GM18519 (cell line): ENCODE measurements around the gene STC2.
"Not testable (repeated sequence)": the region's sequence is repeated elsewhere in the genome, so short reads cannot be mapped to it uniquely, and the experiment has no call there.

Experiments
- ATAC-seq: cut with Tn5 transposase; IDR thresholded peaks from one replicate; pipeline ENCODE4 v1.9.1; 2021; ENCODE audit warnings: mild to moderate bottlenecking, moderate library complexity; ENCODE audit not compliant: unreplicated experiment, low FRiP score

STC2 gene, protein sequence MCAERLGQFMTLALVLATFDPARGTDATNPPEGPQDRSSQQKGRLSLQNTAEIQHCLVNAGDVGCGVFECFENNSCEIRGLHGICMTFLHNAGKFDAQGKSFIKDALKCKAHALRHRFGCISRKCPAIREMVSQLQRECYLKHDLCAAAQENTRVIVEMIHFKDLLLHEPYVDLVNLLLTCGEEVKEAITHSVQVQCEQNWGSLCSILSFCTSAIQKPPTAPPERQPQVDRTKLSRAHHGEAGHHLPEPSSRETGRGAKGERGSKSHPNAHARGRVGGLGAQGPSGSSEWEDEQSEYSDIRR

DNA sequence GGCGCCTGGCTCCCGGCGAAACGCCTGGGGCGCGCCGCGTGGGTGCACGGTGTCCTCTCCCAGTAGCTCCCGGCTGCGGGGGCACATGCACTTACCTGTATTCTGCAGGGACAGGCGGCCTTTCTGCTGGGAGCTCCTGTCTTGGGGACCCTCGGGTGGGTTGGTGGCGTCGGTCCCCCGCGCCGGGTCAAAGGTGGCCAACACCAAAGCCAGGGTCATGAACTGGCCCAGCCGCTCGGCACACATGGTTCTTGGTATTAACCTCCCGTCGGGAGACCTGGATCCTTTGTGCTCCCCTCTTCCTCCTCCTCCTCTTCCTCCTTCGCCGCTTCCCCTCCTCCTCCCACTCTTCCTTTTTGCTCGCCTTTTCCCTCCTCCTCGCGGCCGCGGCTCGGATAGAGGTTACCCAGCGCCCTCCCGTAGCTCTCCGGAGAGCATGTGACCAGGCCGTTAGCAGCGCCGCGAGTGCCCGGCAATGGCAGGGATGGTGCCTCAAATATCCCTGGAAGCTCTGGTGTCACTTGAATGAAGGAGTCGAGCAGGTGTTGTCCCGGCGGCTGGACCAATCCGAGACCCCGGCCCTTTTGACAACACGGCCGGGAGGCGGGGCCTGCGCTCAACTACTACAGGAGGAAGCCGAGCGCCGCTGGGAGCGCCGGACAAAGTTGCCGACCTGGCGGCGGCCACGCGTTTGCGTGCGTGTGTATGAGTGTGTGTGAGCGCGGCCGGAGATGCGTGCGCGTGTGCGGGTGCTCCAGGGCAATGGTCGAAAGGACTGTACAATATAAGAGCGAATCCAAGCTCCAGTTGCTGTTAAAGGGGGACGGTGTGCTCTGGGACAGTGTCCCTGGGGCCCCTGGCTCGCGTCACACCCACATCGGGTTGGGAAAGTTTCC lies at the start of gene STC2:
Gene STC2 (minus strand): TSS at position 467 of the 896 bp plus-strand sequence. CDS start 221 bp downstream, at position 246.
- ATAC-seq: peak; percentile 36

DNA sequence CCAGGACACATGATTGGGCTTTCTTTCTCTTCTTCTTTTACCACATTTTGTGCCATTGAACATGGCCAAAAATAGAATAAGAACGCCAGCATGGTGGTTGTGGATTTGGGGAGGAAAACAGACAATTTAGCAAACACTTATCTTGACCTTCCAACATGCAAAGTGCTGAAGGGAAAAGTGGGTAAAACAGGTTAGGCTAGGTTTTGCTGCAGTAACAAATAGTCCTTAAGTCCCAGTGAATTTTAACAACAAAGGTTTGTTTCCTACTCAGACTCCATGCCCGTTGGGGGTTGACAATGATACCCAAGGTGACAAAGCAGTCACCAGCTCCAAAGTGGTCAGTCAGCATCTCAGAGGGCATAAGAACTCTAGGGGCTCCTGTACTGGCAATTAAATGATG lies 43.2 kb upstream of the STC2 start:
- no peak for ATAC-seq

DNA sequence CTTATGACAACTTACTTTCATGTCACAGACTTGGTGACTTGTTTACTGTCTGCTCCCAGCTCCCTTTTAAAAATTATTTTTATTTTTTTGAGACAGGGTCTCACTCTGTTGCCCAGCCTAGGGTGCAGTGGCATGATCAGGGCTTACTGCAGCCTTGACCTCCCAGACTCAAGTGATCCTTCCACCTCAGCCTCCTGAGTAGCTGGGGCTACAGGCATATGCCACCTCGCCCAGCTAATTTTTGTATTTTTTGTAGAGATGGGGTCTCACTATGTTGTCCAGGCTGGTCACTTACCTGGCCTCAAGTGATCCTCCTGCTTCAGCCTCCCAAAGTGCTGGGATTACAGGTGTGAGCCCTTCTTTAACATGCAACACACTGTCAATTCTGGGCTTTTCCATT lies 35.2 kb upstream of the STC2 start:
- ATAC-seq: not testable (repeated sequence)

DNA sequence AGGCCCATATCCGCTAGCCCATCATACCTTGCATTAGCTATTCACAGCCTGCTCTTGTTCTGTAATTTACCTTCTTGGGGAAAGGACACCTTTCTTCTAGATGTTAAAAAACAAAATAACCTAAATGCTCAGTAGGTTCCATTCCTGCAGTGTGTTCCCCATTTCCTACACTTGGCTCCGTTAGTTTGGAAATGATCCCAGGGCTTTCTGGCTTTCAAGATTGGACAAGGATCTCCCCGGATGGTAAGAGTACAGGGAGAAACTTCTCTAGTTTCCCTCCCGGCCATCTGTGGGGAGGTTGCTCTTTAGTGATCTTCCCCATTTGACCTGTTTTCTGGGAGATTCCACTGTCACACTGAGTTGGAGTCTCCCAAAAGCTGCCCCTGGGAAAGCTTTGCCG lies 27.3 kb upstream of the STC2 start:
- no peak for ATAC-seq

DNA sequence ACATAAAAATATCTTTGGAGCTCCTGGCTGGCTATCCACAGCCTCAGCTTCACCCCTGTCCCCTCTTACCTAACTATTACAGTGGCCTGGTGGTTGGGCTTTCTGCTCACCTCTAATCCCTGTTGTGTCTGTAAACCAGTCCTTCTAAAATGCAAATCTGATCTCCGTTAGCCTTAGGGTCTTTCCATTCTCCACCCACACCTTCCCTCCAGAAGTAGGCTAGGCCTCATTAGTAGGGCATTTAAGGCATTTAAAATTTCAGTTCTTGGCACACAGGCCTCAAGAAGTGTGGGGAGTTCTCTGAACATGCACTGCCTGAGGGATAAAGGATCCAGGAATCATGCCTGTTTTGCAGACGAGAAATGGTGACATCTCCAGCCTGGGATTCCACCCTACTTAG lies 26.4 kb upstream of the STC2 start:
- ATAC-seq: no peak

DNA sequence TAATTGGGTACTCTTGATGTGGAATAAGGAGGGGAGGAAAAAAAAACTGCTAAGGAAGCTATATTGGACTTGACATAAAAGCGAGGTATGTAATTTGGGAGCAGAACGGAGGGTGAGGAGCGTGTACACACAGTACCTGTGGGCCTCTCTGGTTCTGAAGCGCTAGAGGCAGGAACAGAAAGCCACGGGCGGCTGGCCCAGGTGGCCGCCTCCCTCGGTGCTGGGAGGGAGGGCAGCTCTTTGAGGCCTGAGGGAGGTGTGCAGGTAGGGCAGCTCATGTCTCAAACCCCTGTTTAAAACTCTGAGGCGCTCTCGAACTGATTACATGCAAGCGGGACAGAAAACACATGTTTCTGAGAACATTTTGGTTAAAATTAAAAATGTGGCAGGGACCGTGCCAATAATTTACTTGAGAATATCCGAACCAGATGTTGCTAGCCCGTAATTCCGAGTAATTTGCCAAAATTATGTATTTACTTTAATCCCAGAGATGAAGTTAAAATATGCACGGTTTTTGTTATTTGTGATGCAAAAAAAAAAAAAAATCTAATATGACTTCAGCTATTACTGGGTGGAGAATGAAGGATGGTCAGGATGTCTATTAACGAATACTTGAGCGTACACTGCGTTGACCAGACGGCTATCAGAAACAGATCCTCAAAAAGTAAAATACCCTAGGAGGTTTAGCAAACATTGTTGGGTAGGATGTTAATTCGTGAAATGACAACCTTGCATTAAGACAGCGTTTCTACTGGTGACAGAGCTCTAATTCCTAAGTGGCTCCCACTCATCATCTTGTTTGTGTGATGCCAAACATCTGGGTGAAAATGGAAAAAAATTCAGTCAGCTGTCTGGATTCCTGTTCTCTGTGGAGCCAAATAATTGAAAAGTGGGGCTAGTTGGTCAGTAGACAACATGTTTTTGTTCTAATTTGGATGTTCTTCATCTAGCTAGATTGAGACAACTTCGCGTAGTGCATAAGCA lies 24.4 kb upstream of the STC2 start:
- no peak for ATAC-seq

DNA sequence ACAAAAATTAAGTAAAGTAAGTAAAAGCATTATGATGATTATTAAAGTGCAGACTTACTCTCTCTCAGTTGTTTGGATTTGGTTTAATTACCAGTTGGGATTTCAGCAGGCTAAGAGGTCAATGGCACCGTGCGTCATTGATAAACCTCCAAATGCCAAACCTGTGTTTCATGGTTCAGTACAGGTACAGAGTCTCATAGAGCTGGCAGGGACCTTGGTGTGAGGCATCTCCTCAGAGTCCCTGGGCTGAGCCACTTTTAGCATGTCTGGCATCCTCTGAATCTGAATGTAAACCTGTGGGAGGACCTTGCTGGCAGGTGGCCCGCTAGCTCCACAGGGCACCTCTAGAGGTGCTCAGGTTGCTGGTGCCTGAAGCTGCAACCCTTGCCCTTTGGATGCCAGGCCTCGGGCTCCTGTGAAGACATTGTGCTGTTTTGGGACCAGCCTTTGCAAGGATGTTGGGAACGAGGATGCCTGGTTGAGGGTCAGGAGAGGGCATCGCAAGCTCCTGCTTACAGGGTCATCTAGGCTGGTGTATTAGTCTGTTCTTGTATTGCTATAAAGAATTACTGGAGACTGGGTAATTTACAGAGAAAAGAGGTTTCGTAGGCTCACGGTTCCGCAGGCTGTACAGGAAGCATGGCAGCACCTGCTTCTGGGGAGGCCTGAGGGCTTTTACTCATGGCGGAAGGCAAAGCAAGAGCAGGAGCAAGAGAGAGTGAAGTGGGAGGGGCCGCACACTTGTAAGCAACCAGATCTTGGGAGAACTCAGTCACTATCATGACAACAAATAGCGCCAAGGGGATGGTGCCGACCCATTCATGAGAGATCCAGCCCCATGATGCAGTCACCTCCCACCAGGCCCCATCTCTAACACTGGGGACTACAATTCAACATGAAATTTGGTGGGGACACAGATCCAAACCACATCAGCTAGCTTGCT lies 14.9 kb upstream of the STC2 start:
- ATAC-seq: no peak

DNA sequence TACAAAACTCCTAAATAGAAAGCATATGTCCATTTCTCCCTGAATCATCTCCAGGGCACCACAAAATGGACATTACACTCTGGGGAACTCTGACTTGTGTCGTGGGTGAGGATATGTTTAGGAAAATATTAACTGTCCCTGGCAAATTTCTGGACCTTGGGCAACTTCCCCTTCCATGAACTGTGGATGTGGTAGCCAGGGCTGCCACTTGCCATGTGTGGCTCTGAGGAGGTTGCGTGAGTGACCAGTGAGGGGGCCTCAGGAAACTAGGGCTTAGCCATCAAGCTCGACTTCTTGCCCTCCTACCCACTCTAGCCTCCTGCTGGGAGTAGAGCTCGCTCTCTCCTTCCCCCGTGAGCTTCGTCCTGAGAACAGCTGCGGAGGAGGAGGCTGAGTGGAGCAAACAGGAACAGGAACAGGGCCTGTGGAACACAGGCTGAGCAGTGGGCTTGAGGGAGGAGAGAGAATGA lies 13.8 kb upstream of the STC2 start:
- no peak for ATAC-seq

DNA sequence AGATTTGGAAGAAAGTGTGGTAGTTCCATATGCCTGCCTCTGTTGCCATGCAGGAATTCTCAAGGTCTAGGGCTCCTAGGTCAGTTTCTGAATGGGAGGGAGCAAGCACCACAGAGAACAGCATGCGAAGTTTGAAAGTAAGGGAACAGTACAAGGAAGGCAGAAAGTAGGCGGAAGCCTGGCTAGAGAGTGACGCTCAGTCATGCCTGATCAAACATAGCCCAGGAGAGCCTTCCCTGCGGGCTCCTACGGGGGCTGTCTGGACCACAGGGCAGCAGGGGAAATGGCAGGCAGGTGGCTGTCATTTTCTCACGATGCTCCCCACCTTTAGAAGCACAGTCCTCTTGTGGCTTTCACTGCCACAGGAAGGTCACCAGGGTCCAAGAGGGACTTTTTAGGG lies 12.8 kb upstream of the STC2 start:
- no peak for ATAC-seq

DNA sequence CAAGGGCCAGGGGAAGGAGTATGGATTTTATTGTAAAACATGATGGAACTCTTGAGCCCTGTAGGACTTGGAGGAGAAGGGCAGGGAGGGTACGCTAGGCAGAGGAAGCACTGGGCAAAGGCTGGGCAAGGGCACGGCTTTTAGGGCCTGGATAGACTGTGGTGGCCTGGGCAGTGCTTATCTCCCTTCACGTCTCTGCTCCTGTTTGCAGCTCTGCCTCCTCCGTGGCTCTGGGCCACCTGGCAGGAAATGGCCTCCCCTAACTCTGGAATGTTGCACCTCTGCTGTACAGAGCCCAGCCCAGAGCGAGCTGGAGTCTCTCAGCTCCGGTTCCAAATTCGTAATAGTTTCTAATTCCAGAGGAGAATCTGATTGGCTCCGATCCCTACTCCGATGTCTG lies 12.2 kb upstream of the STC2 start:
- ATAC-seq: no peak

DNA sequence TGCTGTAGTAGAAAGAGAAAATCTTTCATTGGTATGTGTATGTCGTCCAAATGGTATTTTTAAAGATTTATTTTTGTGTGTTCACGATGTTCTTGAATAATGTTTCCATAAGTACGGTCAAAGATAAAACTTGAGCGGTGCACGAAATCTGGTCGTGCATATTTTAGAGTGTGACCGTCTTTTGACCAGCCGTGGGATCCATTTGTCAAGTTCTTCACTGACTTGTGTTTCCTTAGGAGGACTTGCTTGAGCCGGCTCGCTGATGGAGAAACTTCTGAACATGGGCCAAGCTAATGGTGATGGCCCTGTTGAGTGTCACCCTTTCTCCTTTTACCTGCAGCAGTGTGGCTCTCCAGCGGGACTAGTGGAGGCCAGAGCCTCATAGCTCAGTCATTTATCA lies 11.1 kb upstream of the STC2 start:
- no peak for ATAC-seq

DNA sequence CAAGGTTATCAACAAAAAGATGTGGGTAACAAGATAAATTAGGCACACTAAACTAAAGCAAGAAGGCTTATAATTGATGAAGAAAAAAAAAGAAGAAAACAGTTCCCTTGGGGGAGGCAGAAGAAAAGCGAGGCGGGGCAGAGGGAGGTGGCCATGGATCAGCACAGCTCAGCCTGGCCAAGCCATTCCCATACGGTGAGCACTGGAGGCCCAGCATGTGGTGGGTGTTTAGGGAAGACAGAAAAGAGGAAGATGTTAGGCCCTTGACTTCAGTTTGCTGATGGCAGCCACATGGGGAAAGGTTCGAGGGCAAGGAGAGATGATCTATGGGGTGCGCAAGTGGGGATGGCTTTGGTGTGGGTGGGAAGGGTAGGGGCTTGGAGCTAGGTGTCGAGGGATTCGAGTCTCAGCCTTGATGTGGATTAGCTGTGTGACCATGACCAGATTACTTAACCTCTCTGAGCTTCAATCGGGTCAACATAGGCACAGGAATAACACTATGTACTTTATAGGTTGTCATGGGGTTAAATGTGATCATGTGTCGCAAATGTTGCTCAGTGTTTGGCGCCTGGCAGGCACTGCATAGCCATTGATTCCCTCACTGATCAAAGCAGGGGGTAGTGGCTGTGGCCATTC lies 10.3 kb upstream of the STC2 start:
- ATAC-seq: no peak

DNA sequence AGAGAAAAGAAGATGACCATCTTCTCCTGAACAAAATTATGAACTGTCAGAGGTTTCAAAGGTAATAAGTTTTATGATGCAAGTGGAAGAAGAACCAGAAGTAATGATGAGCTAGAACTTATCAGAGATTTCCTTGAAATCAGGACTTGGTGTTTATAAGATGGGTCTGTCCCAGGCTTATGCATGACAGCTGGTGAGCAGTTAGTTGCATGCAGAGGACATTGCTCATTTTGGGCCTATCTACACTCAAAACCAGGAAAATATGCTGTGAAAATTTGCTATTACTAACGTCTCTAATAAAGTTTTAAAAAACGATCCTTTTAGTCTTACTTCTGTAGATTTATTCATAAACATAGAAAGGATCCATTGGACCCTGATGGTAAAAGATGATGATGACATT lies 6.6 kb upstream of the STC2 start:
- ATAC-seq: no peak

DNA sequence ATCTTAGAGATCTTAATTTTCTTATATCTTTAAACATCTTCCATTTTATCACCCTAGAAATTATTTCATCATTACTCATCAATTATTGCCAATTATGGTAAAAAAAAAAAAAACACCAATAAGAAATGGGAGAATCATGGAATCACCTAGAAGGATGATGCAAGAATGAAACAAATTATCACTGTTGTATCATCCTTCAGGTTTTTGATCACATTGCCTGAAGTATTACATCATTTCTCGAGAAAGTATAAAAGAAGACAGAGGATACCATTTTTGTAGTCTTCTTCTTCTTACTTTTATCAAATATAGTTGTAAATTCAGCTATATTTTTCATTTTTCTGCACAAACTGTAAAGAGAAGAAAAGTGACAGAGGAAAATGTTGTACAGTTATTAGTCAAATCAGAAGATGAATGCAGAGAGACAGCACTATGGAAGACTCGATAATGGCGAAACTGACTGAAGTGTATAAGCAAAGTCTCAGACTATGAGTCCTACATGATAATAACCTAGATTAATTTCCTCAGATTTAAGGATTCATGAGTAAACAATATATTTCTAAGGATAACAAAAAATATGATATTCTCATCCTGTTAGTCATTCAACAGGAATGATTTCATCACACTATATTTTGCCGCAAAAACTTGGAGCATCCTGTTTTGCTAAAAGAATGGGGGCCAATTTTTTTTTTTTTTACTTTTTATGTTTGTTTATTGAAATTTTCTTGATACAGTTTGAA lies 5.9 kb upstream of the STC2 start:
- no peak for ATAC-seq

DNA sequence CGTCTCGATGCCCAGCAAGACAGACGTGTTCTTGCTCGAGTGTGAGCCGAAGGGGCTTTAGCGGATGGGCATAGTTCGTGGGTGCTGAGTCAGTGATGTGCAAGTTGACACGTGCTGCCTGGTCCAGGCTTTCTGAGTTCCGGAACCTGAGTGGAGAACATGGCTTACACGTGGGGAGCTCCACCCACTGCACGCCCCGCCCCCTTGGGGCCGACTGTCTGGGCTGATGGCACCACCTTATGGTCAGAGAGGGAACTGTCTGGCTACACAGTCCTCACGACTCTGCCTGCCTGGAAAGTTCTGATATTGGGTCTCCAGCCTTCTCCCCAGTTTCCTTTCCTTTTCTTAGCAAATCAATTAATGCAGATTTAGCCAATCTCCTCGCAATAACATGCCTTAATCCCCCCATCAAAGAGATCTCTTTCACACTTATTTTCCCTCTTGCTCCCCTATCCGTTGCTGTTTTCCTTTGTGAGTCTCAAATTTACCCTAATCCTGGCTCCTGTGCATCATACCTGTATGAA lies 3.8 kb upstream of the STC2 start:
- peak; percentile 51 for ATAC-seq

DNA sequence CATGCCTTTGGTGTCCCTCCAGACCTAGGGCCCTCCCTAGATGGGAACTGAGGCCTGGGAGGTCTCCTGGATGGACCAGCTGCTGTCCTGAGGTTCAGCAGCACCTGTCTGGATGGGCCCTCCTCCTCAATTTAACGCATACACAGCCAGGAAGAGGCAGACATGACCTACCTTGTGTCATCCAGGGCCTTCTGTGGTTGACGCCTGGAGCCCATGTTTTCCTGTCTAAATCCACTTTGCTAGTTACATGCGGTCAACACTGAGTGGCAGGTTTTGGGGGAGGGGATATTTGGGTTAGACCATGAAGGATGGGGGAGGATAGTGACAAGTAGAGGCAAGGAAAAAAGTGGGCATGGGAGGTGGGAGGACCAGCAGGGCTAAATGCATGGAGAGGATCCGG lies 3.1 kb upstream of the STC2 start:
- ATAC-seq: no peak

DNA sequence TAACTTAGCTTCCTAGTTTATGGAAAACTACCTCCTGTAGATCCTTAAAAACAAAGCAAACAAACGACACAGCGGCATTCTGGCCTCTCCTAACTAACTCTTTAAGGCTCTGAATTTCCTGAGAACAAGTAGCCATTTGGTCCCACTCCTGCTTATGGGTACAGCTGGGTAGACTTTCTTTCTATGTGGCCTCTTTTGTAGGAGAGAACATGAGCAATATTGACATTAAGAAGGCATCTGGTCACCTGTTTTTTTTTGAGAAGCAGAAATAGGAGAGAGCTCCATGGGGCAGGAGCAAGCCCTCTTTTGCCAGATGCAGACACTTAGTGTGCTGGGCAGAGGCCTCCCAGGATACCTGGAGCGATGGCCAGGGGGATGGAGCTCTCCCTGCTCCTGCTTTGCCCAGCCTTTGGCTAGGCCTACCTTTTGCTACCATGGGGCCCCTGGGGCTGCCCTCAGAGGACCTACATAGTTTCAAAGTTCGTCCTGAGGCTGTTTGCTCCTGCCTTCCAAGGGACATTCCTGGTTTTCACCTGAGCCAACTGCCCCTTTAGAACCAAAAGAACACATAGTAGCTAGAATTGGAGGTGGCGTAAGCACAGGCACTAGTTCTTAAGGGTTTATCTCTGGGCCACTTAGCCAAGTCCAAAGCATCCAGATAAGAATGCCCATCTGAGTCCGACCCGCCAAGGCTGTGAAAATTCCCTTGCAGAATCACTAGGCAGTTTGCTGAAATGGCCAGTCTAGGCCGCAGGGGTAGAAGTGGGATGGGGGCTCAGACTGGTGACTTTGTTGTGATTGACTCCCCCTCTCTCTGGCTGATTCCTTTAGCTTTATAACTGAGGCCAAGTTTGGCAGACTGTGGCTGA lies 2.4 kb upstream of the STC2 start:
- ATAC-seq: no peak
